Measurements from ENCODE around the gene HSD3B7.
A peak's percentile ranks its signal among the peaks of the same experiment; 100 is the strongest.
"Not testable (repeated sequence)": the region's sequence is repeated elsewhere in the genome, so short reads cannot be mapped to it uniquely, and the experiment has no call there.

Gene HSD3B7

DNA sequence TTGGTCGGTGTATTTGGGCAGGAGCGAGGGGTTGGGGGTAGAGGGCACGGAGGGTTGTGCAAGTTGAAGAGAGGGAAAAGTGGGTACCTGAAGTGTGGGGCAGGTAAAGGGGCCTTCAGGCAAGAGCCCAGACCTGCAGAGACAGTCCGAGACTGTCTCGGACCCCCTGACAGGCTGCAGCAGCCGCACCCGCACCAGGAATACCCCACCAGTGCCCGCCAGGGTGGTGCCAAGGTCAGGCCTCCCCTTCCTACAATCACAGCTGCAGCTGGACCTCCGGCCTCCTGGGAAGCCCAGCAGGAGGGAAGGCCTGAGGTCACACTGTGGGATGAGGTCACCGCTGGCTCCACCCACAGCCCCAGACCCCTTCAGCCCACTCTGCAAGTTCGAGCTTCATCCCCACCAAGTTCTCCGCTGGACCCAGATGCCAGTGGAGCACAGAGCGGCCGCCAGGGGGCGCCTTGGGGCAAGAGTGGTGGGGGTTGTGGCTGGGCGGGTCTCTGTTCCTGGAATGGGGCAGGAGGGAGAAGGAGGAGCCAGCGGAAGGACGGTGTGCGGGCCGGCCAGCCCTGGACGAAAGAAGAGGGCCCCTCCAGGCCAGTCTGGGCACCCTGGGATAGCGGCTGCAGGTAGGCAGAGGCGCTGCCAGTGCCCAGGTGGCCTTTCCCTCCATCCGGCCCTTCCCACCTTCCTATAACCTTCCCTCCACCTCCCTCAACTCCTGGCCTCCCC, at the start of gene HSD3B7:
Gene HSD3B7, plus strand, starts transcription at position 539 of the 732 bp plus-strand sequence. CDS start 452 bp downstream, outside the sequence.
- peak; percentile 41 for DNase-seq (ENCODE audit: extremely low read depth, low read depth)
- TF ChIP-seq, protein P1, sequence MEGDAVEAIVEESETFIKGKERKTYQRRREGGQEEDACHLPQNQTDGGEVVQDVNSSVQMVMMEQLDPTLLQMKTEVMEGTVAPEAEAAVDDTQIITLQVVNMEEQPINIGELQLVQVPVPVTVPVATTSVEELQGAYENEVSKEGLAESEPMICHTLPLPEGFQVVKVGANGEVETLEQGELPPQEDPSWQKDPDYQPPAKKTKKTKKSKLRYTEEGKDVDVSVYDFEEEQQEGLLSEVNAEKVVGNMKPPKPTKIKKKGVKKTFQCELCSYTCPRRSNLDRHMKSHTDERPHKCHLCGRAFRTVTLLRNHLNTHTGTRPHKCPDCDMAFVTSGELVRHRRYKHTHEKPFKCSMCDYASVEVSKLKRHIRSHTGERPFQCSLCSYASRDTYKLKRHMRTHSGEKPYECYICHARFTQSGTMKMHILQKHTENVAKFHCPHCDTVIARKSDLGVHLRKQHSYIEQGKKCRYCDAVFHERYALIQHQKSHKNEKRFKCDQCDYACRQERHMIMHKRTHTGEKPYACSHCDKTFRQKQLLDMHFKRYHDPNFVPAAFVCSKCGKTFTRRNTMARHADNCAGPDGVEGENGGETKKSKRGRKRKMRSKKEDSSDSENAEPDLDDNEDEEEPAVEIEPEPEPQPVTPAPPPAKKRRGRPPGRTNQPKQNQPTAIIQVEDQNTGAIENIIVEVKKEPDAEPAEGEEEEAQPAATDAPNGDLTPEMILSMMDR (IDR thresholded peaks at IDR 0.05; ENCODE audit: low read depth, low read length, missing control alignments) = peak; percentile 96
- peak within 1 kb of the TSS; percentile 30 for H3K4me3 ChIP-seq (replicated peaks; ENCODE audit: low read depth, low read length)

DNA sequence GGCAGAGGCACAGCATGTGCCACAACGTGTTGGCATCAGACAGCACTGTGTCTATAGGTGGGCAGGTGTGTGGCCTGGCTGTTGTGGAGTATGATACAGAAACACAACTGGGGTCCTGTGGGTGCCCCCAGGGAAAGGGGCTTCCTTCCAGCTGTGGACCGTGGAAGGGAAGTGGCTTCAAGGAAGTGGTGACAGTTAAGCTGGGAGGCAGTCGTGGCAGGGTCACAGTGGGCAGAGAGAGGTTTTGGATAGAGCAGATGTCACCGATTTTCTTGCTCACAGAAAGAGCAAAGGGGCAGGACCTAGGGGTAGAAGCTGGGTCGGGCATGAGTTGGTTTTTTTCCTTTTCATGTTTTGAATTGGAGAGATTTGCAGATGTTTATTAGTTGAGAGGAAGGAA, 47.3 kb upstream of the HSD3B7 start:
- DNase-seq (ENCODE audit: extremely low read depth, low read depth) = no peak
- TF ChIP-seq, protein P1 (IDR thresholded peaks at IDR 0.05; ENCODE audit: low read depth, low read length, missing control alignments) = no peak
- H3K4me3 ChIP-seq (replicated peaks; ENCODE audit: low read depth, low read length) = no peak overlapping the region

DNA sequence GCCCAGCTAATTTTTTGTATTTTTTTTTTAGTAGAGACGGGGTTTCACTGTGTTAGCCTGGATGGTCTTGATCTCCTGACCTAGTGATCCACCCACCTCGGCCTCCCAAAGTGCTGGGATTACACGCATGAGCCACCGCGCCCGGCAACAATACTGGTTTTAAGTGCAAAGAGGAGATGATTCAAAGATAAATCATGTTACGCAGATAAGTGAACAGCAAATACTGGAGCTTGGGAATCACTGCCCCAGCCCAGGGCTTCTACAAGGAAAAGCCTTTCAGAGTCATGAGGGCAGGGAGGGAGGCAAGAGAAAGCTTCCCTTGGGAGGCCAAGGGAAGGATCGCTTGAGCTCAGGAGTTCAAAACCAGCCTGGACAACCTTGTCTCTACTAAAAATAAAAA, 45.4 kb upstream of the HSD3B7 start:
- not testable (repeated sequence) for DNase-seq (ENCODE audit: extremely low read depth, low read depth); H3K4me3 ChIP-seq (replicated peaks; ENCODE audit: low read depth, low read length)

DNA sequence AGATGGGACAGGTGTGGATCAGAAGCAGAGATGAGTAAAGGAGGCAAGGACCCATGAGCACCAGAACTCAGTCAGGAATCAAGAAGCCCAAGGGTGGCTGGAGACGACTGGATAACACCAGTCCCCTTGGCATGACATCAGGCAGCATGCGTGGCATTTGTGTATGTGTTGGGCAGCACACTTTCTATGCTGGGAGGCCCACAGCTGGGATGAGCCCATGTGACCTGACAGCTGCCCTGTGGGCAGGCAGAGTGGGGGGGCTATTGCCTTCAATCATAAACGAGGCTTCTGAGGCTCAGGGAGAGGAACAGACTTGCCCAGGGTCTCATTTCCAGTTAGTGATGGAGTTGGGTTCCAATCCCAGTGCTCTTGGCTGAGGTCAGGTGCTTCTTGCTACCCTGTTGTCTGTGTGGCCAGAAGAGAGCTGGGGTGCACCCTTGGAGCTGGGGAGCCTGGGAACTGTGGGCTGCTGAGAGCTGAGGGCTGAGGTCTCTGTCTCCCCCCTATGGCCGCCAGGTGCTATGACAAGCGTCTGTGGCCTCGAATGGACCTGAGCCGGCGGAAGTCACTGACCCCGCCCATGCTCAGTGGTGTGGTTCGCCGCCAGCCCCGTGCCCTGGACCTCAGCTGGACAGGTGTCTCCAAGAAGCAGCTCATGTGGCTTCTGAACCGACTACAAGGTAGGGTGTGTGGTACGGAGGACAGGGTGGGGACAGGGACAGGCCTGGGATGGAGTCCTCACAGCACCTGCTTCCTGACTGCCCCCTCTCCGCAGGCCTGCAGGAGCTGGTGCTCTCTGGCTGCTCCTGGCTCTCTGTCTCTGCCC, 43.2 kb upstream of the HSD3B7 start:
- TF ChIP-seq, protein P1 (IDR thresholded peaks at IDR 0.05; ENCODE audit: low read depth, low read length, missing control alignments) = peak; percentile 92
- H3K4me3 ChIP-seq (replicated peaks; ENCODE audit: low read depth, low read length) = no peak overlapping the region
- peak; percentile 51 for DNase-seq (ENCODE audit: extremely low read depth, low read depth)

DNA sequence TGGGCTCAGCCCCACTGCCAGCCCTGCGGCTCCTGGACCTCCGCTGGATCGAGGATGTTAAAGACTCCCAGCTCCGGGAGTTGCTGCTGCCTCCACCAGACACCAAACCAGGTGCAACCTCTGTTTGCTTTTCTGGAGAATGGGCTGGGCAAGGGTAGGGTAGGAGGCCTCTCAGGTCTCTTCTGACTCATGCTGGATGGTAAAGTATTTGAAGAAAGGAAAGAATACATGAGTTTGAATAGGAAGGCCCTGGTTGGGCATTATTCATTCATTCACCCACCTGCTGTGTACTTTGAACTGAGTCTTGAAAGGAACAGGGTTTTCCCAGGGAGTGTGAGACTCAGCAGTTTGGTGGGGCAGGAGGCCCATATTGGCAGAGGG, 42.6 kb upstream of the HSD3B7 start:
- no peak overlapping the region for H3K4me3 ChIP-seq (replicated peaks; ENCODE audit: low read depth, low read length)
- TF ChIP-seq, protein P1 (IDR thresholded peaks at IDR 0.05; ENCODE audit: low read depth, low read length, missing control alignments) = no peak
- DNase-seq (ENCODE audit: extremely low read depth, low read depth) = no peak

DNA sequence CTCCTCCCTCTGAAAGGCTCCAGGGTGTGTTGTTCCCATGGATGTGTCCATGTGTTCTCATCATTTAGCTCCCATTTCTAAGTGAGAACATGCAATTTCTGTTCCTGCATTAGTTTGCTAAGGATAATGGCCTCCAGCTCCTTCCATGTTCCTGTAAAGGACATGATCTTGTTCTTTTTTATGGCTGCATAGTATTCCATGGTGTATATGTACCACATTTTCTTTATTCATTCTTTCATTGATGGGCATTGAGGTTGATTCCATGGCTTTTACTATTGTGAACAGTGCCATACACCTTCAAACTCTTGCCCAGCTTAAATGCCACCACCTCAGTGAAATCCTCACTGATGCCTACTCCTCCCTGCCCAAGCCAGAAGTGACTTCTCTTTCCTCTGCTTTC, 40.7 kb upstream of the HSD3B7 start:
- no peak for DNase-seq (ENCODE audit: extremely low read depth, low read depth)
- TF ChIP-seq, protein P1 (IDR thresholded peaks at IDR 0.05; ENCODE audit: low read depth, low read length, missing control alignments) = no peak
- no peak overlapping the region for H3K4me3 ChIP-seq (replicated peaks; ENCODE audit: low read depth, low read length)

All from HFF-Myc (cell line).